Breast epithelium (tissue), 4 donors: ENCODE measurements around the gene ERO1B. TPM values are rescaled to one million over a fixed set of nuclear protein-coding genes. Genes with fewer than 3 reads are reported as not detected.
"Not testable (repeated sequence)": the region's sequence is repeated elsewhere in the genome, so short reads cannot be mapped to it uniquely, and the experiment has no call there.

Experiments
- DNase-seq, 2 donors: peaks; one replicate each; pipeline ENCODE4 v3.0.0-alpha.2; 2019; ENCODE audit warnings: low spot score in 2 of 2
- H3K27ac ChIP-seq, 2 donors: fragments of 200-600 bp; sonication (generic) in 1 of 2; one replicate each; pipeline ENCODE4 v1.5.1; 2016 to 2019; ENCODE audit warnings: mild to moderate bottlenecking in 1 of 2
- H3K27me3 ChIP-seq, 2 donors: fragments of 200-600 bp; sonication (generic) in 1 of 2; one replicate each; pipeline versions ENCODE4 v1.5.1 to v1.6.0; 2017 to 2019; ENCODE audit warnings: control low read depth in 1 of 2, mild to moderate bottlenecking in 1 of 2
- H3K36me3 ChIP-seq: fragments of 200-600 bp; one replicate; pipeline ENCODE4 v1.5.1; 2019
- H3K4me1 ChIP-seq, 2 donors: fragments of 200-600 bp; sonication (generic); one replicate each; pipeline ENCODE4 v1.5.1; 2016 to 2019; ENCODE audit warnings: control low read depth in 1 of 2
- H3K4me3 ChIP-seq, 3 donors: fragments of 200-600 bp; sonication (generic); 1 replicate in 2 of 3; 2 replicates in 1 of 3; pipeline ENCODE4 v1.5.1; 2016 to 2019; ENCODE audit warnings: mild to moderate bottlenecking in 3 of 3, moderate library complexity in 2 of 3
- H3K9me3 ChIP-seq, 2 donors: fragments of 200-600 bp; sonication (generic) in 1 of 2; one replicate each; pipeline ENCODE4 v1.5.1; 2016 to 2019; ENCODE audit warnings: control low read depth in 1 of 2
- CTCF ChIP-seq, 3 donors: fragments of 450-650 bp; IDR thresholded peaks; one replicate each; pipeline ENCODE4 v1.5.1; 2016 to 2017; ENCODE audit warnings: antibody characterized with exemption in 3 of 3, mild to moderate bottlenecking in 3 of 3, moderate library complexity in 3 of 3
- POLR2A ChIP-seq: fragments of 450-650 bp; IDR thresholded peaks from one replicate; pipeline ENCODE4 v1.6.1; 2016; ENCODE audit warnings: antibody characterized with exemption, mild to moderate bottlenecking, moderate library complexity
- POLR2AphosphoS5 ChIP-seq, 3 donors: sonication (generic); formaldehyde crosslinking; IDR thresholded peaks; one replicate each; pipeline ENCODE4 v1.6.1; 2017; ENCODE audit warnings: antibody characterized with exemption in 3 of 3
- intact Hi-C: fragments of 100-400 bp; cut with DNase I; formaldehyde crosslinking; loops from one replicate; pipeline ENCODE4 v1.15.1; 2023; ENCODE audit warnings: low total_unique reads
- total RNA-seq, 3 donors: library from RNA; depleted of rRNA; stranded (reverse); fragments of >200 nt; gene quantifications; one replicate each; pipeline ENCODE4 v1.1.0, GENCODE V29; 2016

The ERO1B gene
- total RNA-seq, 3 donors from 2014 or later: 9.0 to 23.1 (median 17.0) TPM

- H3K27ac ChIP-seq: no peak overlapping the region
- no peak overlapping the region for H3K4me3 ChIP-seq
- no peaks in the 10 kb centered on the region for H3K4me1 ChIP-seq
- intact Hi-C loops: no loop called here
- no peak for DNase-seq
- H3K27me3 ChIP-seq: no peaks in the 10 kb centered on the region
- no peaks in the 10 kb centered on the region for H3K36me3 ChIP-seq
- peaks cover 7 to 25% of the 10 kb centered on the region in 2 donors for H3K9me3 ChIP-seq
- TF ChIP-seq POLR2AphosphoS5 (IDR thresholded peaks at IDR 0.05) (no peak), CTCF (IDR thresholded peaks at IDR 0.05) (no peak), POLR2A (no peak)
These were observed 77.1 kb downstream of the ERO1B start for GRCh38 chr1:236204656-236205055.

GRCh38 chr1:236204039-236204438 lies 77.7 kb downstream of the ERO1B start:
- DNase-seq: no peak
- H3K4me3 ChIP-seq: no peak overlapping the region
- no peaks in the 10 kb centered on the region for H3K36me3 ChIP-seq
- no peaks in the 10 kb centered on the region for H3K27me3 ChIP-seq
- no peak overlapping the region for H3K27ac ChIP-seq
- TF ChIP-seq CTCF (IDR thresholded peaks at IDR 0.05) (no peak), POLR2AphosphoS5 (IDR thresholded peaks at IDR 0.05) (no peak), POLR2A (no peak)
- intact Hi-C loops: no loop called here
- H3K9me3 ChIP-seq: peaks cover 7 to 25% of the 10 kb centered on the region in 2 donors
- no peaks in the 10 kb centered on the region for H3K4me1 ChIP-seq

- Histone ChIP-seq H3K27ac (no peak overlapping the region), H3K4me1 (no peaks in the 10 kb centered on the region), H3K27me3 (no peaks in the 10 kb centered on the region), H3K36me3 (no peaks in the 10 kb centered on the region), H3K9me3 (peaks cover 11 to 38% of the 10 kb centered on the region in 2 donors), H3K4me3 (no peak overlapping the region)
- TF ChIP-seq POLR2AphosphoS5 (IDR thresholded peaks at IDR 0.05) (no peak), POLR2A (no peak), CTCF (IDR thresholded peaks at IDR 0.05) (no peak)
- DNase-seq: no peak
- intact Hi-C loops: no loop called here
These were observed 80.0 kb downstream of the ERO1B start for GRCh38 chr1:236201786-236202185.

GRCh38 chr1:236200925-236201324 lies 80.8 kb downstream of the ERO1B start:
- Histone ChIP-seq H3K27me3 (no peaks in the 10 kb centered on the region), H3K4me3 (no peak overlapping the region), H3K27ac (no peak overlapping the region), H3K9me3 (peaks cover 18 to 43% of the 10 kb centered on the region in 2 donors), H3K36me3 (no peaks in the 10 kb centered on the region), H3K4me1 (no peaks in the 10 kb centered on the region)
- TF ChIP-seq CTCF (IDR thresholded peaks at IDR 0.05) (no peak), POLR2AphosphoS5 (IDR thresholded peaks at IDR 0.05) (no peak), POLR2A (no peak)
- DNase-seq: no peak
- intact Hi-C loops: no loop called here

GRCh38 chr1:236193184-236193583 lies 88.6 kb downstream of the ERO1B start:
- no peak for DNase-seq
- no peak overlapping the region for H3K27ac ChIP-seq
- no peaks in the 10 kb centered on the region for H3K4me1 ChIP-seq
- intact Hi-C loops: no loop called here
- no peaks in the 10 kb centered on the region for H3K36me3 ChIP-seq
- H3K4me3 ChIP-seq: no peak overlapping the region
- no peaks in the 10 kb centered on the region for H3K27me3 ChIP-seq
- peaks cover 7 to 12% of the 10 kb centered on the region in 2 donors for H3K9me3 ChIP-seq
- no peak for TF ChIP-seq CTCF (IDR thresholded peaks at IDR 0.05)
- TF ChIP-seq POLR2AphosphoS5 (IDR thresholded peaks at IDR 0.05): no peak
- TF ChIP-seq POLR2A: no peak

GRCh38 chr1:236188084-236188483 lies 93.7 kb downstream of the ERO1B start:
- H3K27me3 ChIP-seq, H3K4me1 ChIP-seq, DNase-seq, H3K36me3 ChIP-seq, intact Hi-C loops, H3K4me3 ChIP-seq, H3K27ac ChIP-seq, H3K9me3 ChIP-seq: not testable (repeated sequence)

GRCh38 chr1:236186471-236186870 lies 95.3 kb downstream of the ERO1B start:
- H3K4me3 ChIP-seq, H3K27ac ChIP-seq, H3K9me3 ChIP-seq, H3K27me3 ChIP-seq, intact Hi-C loops, H3K36me3 ChIP-seq, H3K4me1 ChIP-seq, DNase-seq: not testable (repeated sequence)
